ENCODE results near the gene CCDC63. TPM values are rescaled to one million over a fixed set of nuclear protein-coding genes. Genes with fewer than 3 reads are reported as not detected.

The CCDC63 gene
- total and polyA plus RNA-seq, 9 of the 15 experiments (the other 6 are each of a cell fraction or from before 2014, with no cell fraction given) = not detected

GRCh38 chr12:110826592-110827200, 20.1 kb upstream of the CCDC63 start (continued):
- TF ChIP-seq ZNF507 (tag; conservative IDR thresholded peaks at IDR 0.05) = no peak
- no peak for TF ChIP-seq ZNF253 (CRISPR knock-in tag; conservative IDR thresholded peaks at IDR 0.05)
- no peak for TF ChIP-seq ZNF395 (CRISPR knock-in tag; IDR thresholded peaks at IDR 0.05)
- peak; percentile 8 to 83 (median 79) for TF ChIP-seq YY1 (IDR thresholded peaks at IDR 0.05; ENCODE audit: borderline replicate concordance in 1 of 3, control insufficient read depth in 1 of 3, extremely low read depth in 1 of 3, insufficient read depth in 3 of 3, insufficient read length in 1 of 3, insufficient replicate concordance in 2 of 3, low read depth in 1 of 3, low read length in 2 of 3)
- TF ChIP-seq MXI1 (IDR thresholded peaks at IDR 0.05; ENCODE audit: low read depth, low read length) = no peak
- TF ChIP-seq RBM17 (IDR thresholded peaks at IDR 0.05; ENCODE audit: borderline replicate concordance, low read depth, low read length) = no peak
- TF ChIP-seq MTA3 (IDR thresholded peaks at IDR 0.05; ENCODE audit: borderline replicate concordance) = peak; percentile 50; the same call in 1 of the 2 replicates
- no peak for TF ChIP-seq TSC22D4 (tag; IDR thresholded peaks at IDR 0.05)
- no peak for TF ChIP-seq XRCC3 (IDR thresholded peaks at IDR 0.05)
- no peak for TF ChIP-seq ZNF134 (CRISPR knock-in tag; conservative IDR thresholded peaks at IDR 0.05)
- TF ChIP-seq MGA (IDR thresholded peaks at IDR 0.05) = peak; percentile 30; the same call in 1 of the 2 replicates
- TF ChIP-seq KLF13 (tag; IDR thresholded peaks at IDR 0.05; ENCODE audit: borderline replicate concordance, low read depth) = no peak
- TF ChIP-seq STAT5A (IDR thresholded peaks at IDR 0.05; ENCODE audit: borderline replicate concordance, low read length) = peak; percentile 47; the same call in 1 of the 2 replicates
- no peak for TF ChIP-seq MAFK (IDR thresholded peaks at IDR 0.05; ENCODE audit: low read length)
- no peak for TF ChIP-seq NFIC (IDR thresholded peaks at IDR 0.05)

Data from K562 (cell line).